Retinal pigment epithelial cell (primary cell): ENCODE results near the gene DAB2IP.

Experiments used
- DNase-seq: peaks from one replicate; pipeline ENCODE4 v3.0.0-alpha.2; 2010; ENCODE audit warnings: low read depth
- H3K4me3 ChIP-seq: 2 replicates; pipeline ENCODE4 v1.5.1; 2011; ENCODE audit warnings: mild to moderate bottlenecking, low read length, control low read depth, moderate library complexity
- TF ChIP-seq, protein P1 (sequence below): conservative IDR thresholded peaks from 2 replicates; pipeline ENCODE4 v1.5.1; 2011; ENCODE audit warnings: low read depth, low read length, control low read depth, inconsistent platforms

The DAB2IP gene

DNA sequence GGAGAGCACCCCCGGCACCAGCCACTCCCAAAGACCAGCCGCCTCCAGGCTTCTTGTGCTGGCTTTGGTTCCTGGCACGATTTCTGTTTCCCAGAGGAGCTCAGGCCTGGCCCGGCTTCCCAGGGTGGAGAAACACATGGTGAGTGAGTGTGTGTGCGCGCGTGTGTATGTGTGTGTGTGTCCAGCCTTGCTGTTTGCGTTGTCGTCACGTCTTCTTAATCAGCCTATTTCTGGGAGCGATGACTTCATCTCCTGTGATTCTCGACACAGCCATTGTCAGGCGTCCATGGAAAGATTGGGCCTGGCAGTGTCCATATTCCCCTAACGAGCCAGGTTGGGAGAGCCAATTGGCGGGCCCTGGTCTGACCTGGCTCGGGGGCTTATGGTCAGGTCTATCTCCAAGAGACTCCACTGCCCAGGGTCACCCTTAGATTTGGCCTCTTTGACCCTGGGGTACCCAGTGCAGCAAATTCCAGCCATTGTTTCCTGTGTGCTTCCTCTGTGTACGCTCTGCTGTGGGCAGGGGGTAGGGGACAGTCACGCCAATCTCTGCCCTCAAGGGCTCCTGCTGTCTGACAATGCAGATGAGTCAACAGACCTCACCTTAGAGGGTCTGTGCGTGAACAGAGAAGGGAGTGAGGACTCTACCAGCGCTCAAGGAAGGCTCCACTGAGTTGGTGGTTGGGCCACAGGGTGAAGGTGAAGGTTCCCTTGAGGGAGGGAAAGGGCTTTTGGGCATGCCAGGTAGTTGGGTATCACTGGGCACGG lies 73.8 kb downstream of the DAB2IP start:
- peak; percentile 98 for DNase-seq
- no peak overlapping the region for H3K4me3 ChIP-seq
- TF ChIP-seq, protein P1, sequence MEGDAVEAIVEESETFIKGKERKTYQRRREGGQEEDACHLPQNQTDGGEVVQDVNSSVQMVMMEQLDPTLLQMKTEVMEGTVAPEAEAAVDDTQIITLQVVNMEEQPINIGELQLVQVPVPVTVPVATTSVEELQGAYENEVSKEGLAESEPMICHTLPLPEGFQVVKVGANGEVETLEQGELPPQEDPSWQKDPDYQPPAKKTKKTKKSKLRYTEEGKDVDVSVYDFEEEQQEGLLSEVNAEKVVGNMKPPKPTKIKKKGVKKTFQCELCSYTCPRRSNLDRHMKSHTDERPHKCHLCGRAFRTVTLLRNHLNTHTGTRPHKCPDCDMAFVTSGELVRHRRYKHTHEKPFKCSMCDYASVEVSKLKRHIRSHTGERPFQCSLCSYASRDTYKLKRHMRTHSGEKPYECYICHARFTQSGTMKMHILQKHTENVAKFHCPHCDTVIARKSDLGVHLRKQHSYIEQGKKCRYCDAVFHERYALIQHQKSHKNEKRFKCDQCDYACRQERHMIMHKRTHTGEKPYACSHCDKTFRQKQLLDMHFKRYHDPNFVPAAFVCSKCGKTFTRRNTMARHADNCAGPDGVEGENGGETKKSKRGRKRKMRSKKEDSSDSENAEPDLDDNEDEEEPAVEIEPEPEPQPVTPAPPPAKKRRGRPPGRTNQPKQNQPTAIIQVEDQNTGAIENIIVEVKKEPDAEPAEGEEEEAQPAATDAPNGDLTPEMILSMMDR = no peak

DNA sequence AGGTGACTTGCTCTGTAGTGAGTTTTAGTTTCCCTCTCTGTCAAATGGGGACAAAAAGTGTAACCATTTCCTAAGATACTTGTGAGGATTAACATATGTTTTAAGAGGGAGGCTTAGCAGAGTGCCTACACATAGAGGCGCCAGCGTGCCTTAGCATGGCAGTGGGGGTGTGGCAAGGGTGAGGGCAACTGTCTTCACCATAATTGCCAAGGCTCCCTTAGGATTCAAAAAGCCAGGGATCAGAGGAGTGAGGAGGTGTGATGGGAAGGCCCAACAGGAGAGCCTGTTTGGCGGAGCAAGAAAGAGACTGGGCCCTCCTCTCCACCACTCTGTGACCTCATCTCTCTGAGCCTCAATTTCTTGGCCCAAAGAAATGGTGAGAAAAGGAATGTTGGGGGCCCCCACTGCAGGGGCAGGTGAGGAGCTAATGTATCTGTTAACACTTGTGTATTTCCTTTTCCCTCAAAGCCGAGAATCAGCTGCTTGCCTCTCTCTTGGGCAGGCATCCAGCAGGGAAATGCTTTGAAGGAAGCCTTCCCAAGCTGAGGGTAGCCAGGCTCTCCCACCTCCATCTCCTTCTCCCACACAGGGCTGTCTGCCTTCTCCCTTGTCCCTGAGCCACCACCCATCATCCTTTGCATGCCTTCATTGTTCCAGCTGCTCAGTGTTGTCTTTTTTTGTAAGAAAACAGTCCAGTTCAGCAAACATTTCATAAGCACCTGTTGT lies 76.0 kb downstream of the DAB2IP start:
- no peak overlapping the region for H3K4me3 ChIP-seq
- TF ChIP-seq, protein P1 = no peak
- no peak for DNase-seq

DNA sequence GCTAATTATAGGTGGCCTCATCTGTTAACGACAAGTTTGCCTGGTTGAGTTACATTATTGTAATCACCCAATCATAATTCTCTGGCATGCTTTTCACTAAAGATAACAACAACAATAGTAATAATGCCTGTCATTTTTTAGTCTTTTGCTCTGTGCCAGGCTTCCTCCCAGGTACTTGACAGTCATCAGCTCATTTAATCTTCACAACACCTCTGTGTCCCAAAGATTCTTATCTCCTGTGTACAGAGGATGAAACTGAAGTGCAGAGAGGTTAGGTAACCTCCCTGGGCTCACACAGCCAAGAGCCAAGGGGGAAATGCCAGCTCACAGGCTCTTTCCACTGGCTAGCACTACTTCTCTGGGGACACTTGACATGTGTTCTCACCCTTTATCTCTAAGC lies 77.5 kb downstream of the DAB2IP start:
- TF ChIP-seq, protein P1 = no peak
- no peak overlapping the region for H3K4me3 ChIP-seq
- no peak for DNase-seq

DNA sequence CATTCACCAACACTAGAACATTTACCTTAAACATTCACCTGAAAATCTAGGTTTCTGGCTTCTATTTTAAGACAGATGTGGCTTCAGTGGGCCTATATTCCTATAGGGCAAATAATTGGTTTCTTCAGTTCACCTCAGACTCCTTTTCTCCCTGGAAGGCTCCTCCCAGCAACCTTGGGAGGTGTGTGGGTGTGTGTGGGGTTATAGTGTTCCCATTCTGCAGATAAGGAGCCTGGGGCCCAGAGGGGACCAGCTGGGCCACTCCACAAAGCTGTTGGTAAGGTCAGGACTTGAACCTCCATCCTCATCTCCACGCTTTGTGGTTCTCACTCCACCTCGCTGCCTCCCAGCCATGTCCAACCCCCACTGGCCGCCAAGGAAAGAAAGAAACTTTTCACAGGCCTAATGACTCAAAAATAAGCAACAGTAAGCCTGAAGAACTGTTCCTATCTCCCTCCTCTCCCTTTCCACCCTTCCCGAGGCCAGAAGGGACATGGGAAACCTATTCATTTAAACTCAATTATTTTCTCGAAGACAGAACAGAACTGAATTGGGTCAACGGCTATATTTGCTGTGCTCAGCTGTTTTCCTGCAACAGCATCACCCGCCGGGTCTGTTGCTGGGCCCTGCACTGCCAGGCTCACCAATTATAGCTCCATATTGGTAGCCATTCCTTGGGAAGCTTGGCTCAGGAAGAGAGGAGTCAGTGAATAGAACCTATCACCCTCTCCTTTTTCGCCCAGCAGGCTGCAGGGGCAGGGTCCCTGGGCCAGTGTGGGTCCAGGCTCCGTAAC lies 78.5 kb downstream of the DAB2IP start:
- no peak overlapping the region for H3K4me3 ChIP-seq
- DNase-seq = no peak
- TF ChIP-seq, protein P1 = no peak

DNA sequence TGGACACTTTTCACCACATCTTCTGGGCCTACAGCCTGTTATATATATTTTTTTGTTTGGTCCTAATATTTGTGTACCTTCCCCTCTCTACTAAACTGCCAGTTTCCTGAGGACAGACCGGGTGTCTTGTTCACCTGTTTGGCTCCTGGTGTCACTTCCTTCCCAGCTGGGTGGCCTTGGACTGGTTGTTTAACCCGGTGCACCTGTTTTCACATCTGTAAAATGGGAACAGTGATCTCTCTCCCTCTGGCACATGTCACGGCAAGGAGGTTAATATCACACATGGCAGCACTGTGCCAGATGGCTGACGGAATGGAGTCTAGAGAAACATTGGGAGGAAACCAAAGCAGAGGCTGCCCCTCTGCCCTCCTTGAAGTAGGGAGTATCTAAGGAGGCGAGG lies 79.7 kb downstream of the DAB2IP start:
- DNase-seq = no peak
- H3K4me3 ChIP-seq = no peak overlapping the region
- TF ChIP-seq, protein P1 = no peak

DNA sequence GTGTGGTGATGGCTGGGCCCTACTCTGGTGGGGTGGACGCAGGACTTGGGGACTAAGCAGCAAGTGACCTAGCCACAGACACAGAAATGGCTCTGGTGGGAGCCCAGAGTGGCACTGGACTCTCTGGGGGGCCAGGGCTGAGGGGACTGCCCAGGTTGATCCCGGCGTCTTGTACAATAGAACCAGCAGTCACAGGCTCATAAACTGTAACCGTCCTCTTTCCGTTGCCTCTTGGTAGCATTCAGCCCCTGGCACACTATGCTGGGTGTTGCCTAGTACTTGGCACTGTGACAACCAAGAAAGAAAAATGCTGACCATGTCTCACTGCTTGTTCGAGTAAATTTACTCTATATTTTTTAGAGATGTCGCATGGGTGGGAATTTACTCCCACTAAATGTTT lies 80.5 kb downstream of the DAB2IP start:
- TF ChIP-seq, protein P1 = no peak
- DNase-seq = no peak
- H3K4me3 ChIP-seq = no peak overlapping the region
